DMS114 treated with DMSO at 0.1 percent for 48 hours (cell line): Measurements from ENCODE around the gene AKNA.

Source experiments
- DNase-seq: peaks from one replicate; lab custom pipeline; 2025; ENCODE audit not compliant: unreplicated experiment; lab: John Stamatoyannopoulos, UW

The AKNA gene

GRCh38 chr9:114362394-114362793 is 25.4 kb downstream of the AKNA start:
- no peak for DNase-seq

- no peak for DNase-seq
Measured at GRCh38 chr9:114361542-114361941, 26.2 kb downstream of the AKNA start.

GRCh38 chr9:114359801-114360200 is 28.0 kb downstream of the AKNA start:
- no peak for DNase-seq

GRCh38 chr9:114357911-114358328 is 29.9 kb downstream of the AKNA start:
- DNase-seq, result no peak

GRCh38 chr9:114357360-114357759 is 30.4 kb downstream of the AKNA start:
- DNase-seq, result no peak

- no peak for DNase-seq
Measured at GRCh38 chr9:114356792-114357191, 31.0 kb downstream of the AKNA start.

- DNase-seq, result no peak
Measured at GRCh38 chr9:114355821-114356220, 32.0 kb downstream of the AKNA start.

GRCh38 chr9:114351932-114352331 is 35.9 kb downstream of the AKNA start:
- no peak for DNase-seq

- no peak for DNase-seq
Measured at GRCh38 chr9:114350636-114351401, 37.0 kb downstream of the AKNA start.

- no peak for DNase-seq
Measured at GRCh38 chr9:114349713-114350480, 37.9 kb downstream of the AKNA start.

GRCh38 chr9:114348906-114349482 is 38.8 kb downstream of the AKNA start:
- DNase-seq, result no peak

- DNase-seq, result no peak
Measured at GRCh38 chr9:114348261-114348905, 39.4 kb downstream of the AKNA start.

- no peak for DNase-seq
Measured at GRCh38 chr9:114347675-114348074, 40.1 kb downstream of the AKNA start.

- no peak for DNase-seq
Measured at GRCh38 chr9:114346146-114346545, 41.6 kb downstream of the AKNA start.

- DNase-seq, result no peak
Measured at GRCh38 chr9:114345493-114346065, 42.2 kb downstream of the AKNA start.

- DNase-seq, result no peak
Measured at GRCh38 chr9:114344692-114345091, 43.1 kb downstream of the AKNA start.

- no peak for DNase-seq
Measured at GRCh38 chr9:114344188-114344566, 43.6 kb downstream of the AKNA start.

GRCh38 chr9:114343471-114344187 is 44.2 kb downstream of the AKNA start:
- no peak for DNase-seq

- no peak for DNase-seq
Measured at GRCh38 chr9:114342755-114343440, 44.9 kb downstream of the AKNA start.

GRCh38 chr9:114341991-114342390 is 45.8 kb downstream of the AKNA start:
- no peak for DNase-seq
